AG04450 (cell line): ENCODE results near the gene FIG4. TPM values are rescaled to one million over a fixed set of nuclear protein-coding genes. Genes with fewer than 3 reads are reported as not detected.
A peak's percentile ranks its signal among the peaks of the same experiment; 100 is the strongest.
"Not testable (repeated sequence)": the region's sequence is repeated elsewhere in the genome, so short reads cannot be mapped to it uniquely, and the experiment has no call there.

Source experiments
- CTCF ChIA-PET: fragments of 300-600, 350-600 bp; formaldehyde crosslinking; extraction: SDS; loops from one replicate; lab custom pipeline; 2022; ENCODE audit warnings: antibody characterized with exemption, inconsistent platforms; lab: Charles Lee
- POLR2A ChIA-PET: fragments of 350-600 bp; formaldehyde crosslinking; extraction: SDS; loops from one replicate; lab custom pipeline; 2021; ENCODE audit warnings: antibody characterized with exemption, inconsistent platforms; lab: Yijun Ruan, JAX
- DNase-seq: peaks from one replicate; pipeline ENCODE4 v3.0.0-alpha.2; 2011; ENCODE audit warnings: low read depth, low spot score
- H3K27ac ChIP-seq: one replicate; pipeline ENCODE4 v1.5.1; 2012; ENCODE audit warnings: low read depth, low read length, control low read depth
- H3K27me3 ChIP-seq: one replicate; pipeline ENCODE4 v1.6.0; 2012; ENCODE audit warnings: low read length; ENCODE audit not compliant: control insufficient read depth, insufficient read depth
- H3K4me3 ChIP-seq: 2 replicates; pipeline ENCODE4 v1.5.1; 2011; ENCODE audit warnings: mild to moderate bottlenecking, low read depth, low read length, control low read depth
- H3K9me3 ChIP-seq: 2 replicates; pipeline ENCODE4 v1.5.1; 2012; ENCODE audit warnings: low read length; ENCODE audit not compliant: control insufficient read depth, insufficient read depth
- CTCF ChIP-seq: IDR thresholded peaks from 2 replicates; pipeline ENCODE4 v1.5.1; 2011; ENCODE audit warnings: low read depth, low read length, control low read depth, inconsistent platforms
- polyA plus RNA-seq: library from polyadenylated mRNA; depleted of rRNA; stranded (reverse); fragments of >200 nt; gene quantifications from 2 replicates; pipeline ENCODE4 v1.2.3, GENCODE V29; 2011

Gene FIG4
- polyA plus RNA-seq, 1 experiment, result 22.8 TPM

DNA sequence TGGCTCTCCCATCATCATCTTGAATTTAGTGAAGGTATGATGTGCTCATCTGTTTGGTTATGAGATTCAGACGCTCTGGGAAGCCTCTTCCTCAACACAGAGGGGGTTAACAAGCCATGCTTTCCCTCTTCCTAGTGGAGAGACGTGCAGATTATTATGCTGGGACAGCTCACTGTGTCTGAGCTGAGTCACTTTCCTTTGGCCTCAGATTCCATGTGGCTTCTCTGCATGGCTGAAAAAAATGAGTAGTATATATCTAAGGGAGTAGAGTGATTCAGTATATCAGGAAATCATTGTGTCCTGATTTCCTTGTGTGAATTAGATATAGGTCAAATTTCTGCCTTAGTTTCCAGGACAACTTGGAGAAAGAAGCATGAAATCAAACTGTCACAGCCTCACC lies 52.6 kb downstream of the FIG4 start:
- CTCF ChIA-PET, result no interaction called here
- no peaks in the 10 kb centered on the region for H3K27me3 ChIP-seq
- no peak overlapping the region for H3K4me3 ChIP-seq
- no peak for TF ChIP-seq CTCF
- POLR2A ChIA-PET, result no interaction called here
- H3K27ac ChIP-seq, result no peak overlapping the region
- DNase-seq, result peak; percentile 15
- H3K9me3 ChIP-seq, result no peaks in the 10 kb centered on the region

GRCh38 chr6:109744779-109745178 lies 53.7 kb downstream of the FIG4 start:
- H3K4me3 ChIP-seq, DNase-seq, H3K9me3 ChIP-seq, H3K27ac ChIP-seq, CTCF ChIA-PET, H3K27me3 ChIP-seq, POLR2A ChIA-PET: not testable (repeated sequence)

DNA sequence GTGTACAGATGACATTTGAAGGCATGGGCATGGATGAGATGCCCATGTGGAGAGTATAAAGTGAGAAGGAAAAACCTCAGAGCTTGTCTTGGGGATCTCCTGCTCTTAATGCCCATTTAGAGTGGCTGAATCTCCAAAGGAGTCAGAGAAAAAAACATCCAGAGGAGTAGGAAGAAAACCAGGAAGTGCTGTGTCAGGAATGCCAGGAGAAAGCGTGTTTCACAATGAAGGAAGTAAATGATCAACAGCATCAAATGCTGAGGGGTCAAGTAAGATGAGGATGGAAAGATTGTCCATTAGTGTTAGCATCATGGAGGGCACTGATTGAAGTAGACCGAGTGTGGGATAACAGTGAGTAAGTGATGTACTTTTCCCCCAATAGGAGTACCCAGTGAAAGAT lies 56.1 kb downstream of the FIG4 start:
- CTCF ChIA-PET, result no interaction called here
- Histone ChIP-seq H3K9me3 (no peaks in the 10 kb centered on the region), H3K27ac (no peak overlapping the region), H3K4me3 (no peak overlapping the region), H3K27me3 (no peaks in the 10 kb centered on the region)
- no peak for DNase-seq
- POLR2A ChIA-PET, result no interaction called here
- no peak for TF ChIP-seq CTCF

GRCh38 chr6:109759098-109759955 lies 68.2 kb downstream of the FIG4 start:
- TF ChIP-seq CTCF, result no peak
- Histone ChIP-seq H3K27ac (no peak overlapping the region), H3K9me3 (no peaks in the 10 kb centered on the region), H3K4me3 (no peak overlapping the region), H3K27me3 (no peaks in the 10 kb centered on the region)
- DNase-seq, result no peak
- POLR2A ChIA-PET, result no interaction called here
- CTCF ChIA-PET, result interaction anchor here (1.3 kb wide), 1 partner anchor 632 kb away, joined by 3 read pairs; no protein-coding TSS in a partner anchor

GRCh38 chr6:109760208-109760607 lies 69.1 kb downstream of the FIG4 start:
- no peak for DNase-seq
- Histone ChIP-seq H3K9me3 (no peaks in the 10 kb centered on the region), H3K4me3 (no peak overlapping the region), H3K27me3 (no peaks in the 10 kb centered on the region), H3K27ac (no peak overlapping the region)
- no peak for TF ChIP-seq CTCF
- ChIA-PET POLR2A (no interaction called here), CTCF (interaction anchor here (1.3 kb wide), 1 partner anchor 631 kb away, joined by 3 read pairs; no protein-coding TSS in a partner anchor)
